Left ventricle myocardium inferior (tissue), 1 donor: ENCODE measurements around the gene PKN2. TPM values are rescaled to one million over a fixed set of nuclear protein-coding genes. Genes with fewer than 3 reads are reported as not detected.

Experiments used
- DNase-seq: peaks from one replicate; pipeline ENCODE4 v3.0.0-alpha.2; 2020
- H3K27ac ChIP-seq: fragments of 200-600 bp; replicated peaks from 2 replicates; pipeline ENCODE4 v1.8.0; 2021
- H3K27me3 ChIP-seq: fragments of 200-600 bp; 2 replicates; pipeline ENCODE4 v1.8.0; 2021; ENCODE audit warnings: low read depth
- H3K36me3 ChIP-seq: fragments of 200-600 bp; 2 replicates; pipeline ENCODE4 v1.8.0; 2021
- H3K4me1 ChIP-seq: fragments of 200-600 bp; 2 replicates; pipeline ENCODE4 v1.8.0; 2021
- H3K4me3 ChIP-seq: fragments of 200-600 bp; 2 replicates; pipeline ENCODE4 v1.8.0; 2021; ENCODE audit warnings: mild to moderate bottlenecking, moderate library complexity
- H3K9me3 ChIP-seq: fragments of 200-600 bp; replicated peaks from 2 replicates; pipeline ENCODE4 v1.8.0; 2021
- intact Hi-C: fragments of 100-400 bp; cut with micrococcal nuclease; formaldehyde crosslinking; loops from one replicate; pipeline ENCODE4 v1.11.0; 2022
- total RNA-seq: library from RNA; stranded (reverse); fragmentation: NEBNext Ultra II Directional; extraction: Animal tissue kit (Norgen Biotek cat#: 25700); gene quantifications from one replicate; pipeline ENCODE4 v1.2.1, GENCODE V29; 2021
- TF ChIP-seq, protein P1 (sequence below): fragments of 200-600 bp; IDR thresholded peaks from 2 replicates; pipeline ENCODE4 v1.8.0; 2021; ENCODE audit warnings: antibody characterized with exemption, mild to moderate bottlenecking, borderline replicate concordance
- donor health status: DM: no; HTN: yes; CAD: no; lungs with severe emphysema.

Gene PKN2
- total RNA-seq, 1 donor from 2014 or later = 28.2 TPM

GRCh38 chr1:88647249-88647645 is 36.8 kb upstream of the PKN2 start:
- no peak for DNase-seq
- H3K9me3 ChIP-seq = no peaks in the 10 kb centered on the region
- H3K36me3 ChIP-seq = no peaks in the 10 kb centered on the region
- TF ChIP-seq, protein P1, sequence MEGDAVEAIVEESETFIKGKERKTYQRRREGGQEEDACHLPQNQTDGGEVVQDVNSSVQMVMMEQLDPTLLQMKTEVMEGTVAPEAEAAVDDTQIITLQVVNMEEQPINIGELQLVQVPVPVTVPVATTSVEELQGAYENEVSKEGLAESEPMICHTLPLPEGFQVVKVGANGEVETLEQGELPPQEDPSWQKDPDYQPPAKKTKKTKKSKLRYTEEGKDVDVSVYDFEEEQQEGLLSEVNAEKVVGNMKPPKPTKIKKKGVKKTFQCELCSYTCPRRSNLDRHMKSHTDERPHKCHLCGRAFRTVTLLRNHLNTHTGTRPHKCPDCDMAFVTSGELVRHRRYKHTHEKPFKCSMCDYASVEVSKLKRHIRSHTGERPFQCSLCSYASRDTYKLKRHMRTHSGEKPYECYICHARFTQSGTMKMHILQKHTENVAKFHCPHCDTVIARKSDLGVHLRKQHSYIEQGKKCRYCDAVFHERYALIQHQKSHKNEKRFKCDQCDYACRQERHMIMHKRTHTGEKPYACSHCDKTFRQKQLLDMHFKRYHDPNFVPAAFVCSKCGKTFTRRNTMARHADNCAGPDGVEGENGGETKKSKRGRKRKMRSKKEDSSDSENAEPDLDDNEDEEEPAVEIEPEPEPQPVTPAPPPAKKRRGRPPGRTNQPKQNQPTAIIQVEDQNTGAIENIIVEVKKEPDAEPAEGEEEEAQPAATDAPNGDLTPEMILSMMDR = no peak
- intact Hi-C loops = no loop called here
- H3K4me1 ChIP-seq = no peaks in the 10 kb centered on the region
- no peak overlapping the region for H3K4me3 ChIP-seq
- H3K27ac ChIP-seq = no peak overlapping the region
- H3K27me3 ChIP-seq = peaks cover 5% of the 10 kb centered on the region

DNA sequence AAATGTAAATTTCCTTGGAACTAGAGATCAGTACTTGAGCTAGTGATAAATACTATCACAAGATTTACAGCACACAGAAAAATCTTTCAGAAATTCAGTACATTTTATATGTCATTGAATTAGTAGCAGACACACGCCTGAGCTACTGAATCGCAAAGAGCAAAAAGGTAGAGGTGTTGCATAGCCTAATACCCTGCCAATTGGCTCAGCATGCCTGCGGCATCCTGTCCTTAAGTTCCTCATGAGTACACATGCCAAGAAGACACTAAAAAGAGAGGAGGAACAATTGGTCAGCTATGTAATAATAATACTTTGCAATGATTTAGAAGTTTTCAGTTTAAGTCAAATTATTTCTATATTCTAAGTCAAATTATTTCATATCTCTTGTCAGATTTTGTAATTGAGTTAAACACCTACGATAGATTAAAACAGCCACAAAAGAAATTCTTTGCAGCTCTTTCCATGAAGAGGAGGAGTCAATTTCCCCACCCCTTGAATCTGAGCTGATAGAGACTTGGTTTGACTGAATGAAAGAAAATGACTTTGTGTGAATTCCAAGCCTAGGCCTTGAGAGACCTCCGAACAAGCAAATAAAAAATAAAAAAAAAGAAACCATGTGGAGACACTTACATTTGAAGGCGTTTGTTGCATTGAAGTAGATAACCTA is 36.2 kb upstream of the PKN2 start:
- TF ChIP-seq, protein P1 = no peak
- intact Hi-C loops = no loop called here
- no peak for DNase-seq

GRCh38 chr1:88648706-88649105 is 35.4 kb upstream of the PKN2 start:
- intact Hi-C loops = no loop called here
- no peak overlapping the region for H3K4me3 ChIP-seq

More for the DNA sequence above, 36.2 kb upstream of the PKN2 start:
- H3K27me3 ChIP-seq = peaks cover 5% of the 10 kb centered on the region
- H3K4me1 ChIP-seq = no peaks in the 10 kb centered on the region
- H3K4me3 ChIP-seq = no peak overlapping the region
- no peaks in the 10 kb centered on the region for H3K9me3 ChIP-seq
- H3K36me3 ChIP-seq = no peaks in the 10 kb centered on the region
- H3K27ac ChIP-seq = no peak overlapping the region

DNA sequence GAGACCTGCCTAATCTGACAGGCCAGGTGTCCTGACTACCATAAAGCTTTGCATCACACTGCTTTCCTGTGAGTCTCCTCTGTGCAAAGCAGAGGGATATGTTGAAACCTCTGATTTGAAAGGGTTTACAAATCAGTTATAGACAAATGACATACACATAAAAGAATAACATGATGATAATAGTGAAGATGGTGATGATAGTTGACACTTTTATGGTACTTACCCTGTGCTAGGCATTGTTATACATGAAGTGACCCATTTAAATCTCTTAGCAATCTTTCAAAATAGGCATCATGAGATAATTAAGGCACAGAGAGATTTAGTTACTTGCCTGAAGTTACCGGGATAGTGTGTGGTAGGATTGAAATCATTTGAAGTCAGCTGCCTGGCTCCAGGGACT is 34.1 kb upstream of the PKN2 start:
- Histone ChIP-seq H3K36me3 (no peaks in the 10 kb centered on the region), H3K27ac (no peak overlapping the region), H3K9me3 (no peaks in the 10 kb centered on the region), H3K27me3 (no peaks in the 10 kb centered on the region), H3K4me3 (no peak overlapping the region), H3K4me1 (no peaks in the 10 kb centered on the region)
- TF ChIP-seq, protein P1 = no peak
- intact Hi-C loops = no loop called here
- DNase-seq = no peak

More at GRCh38 chr1:88648706-88649105, 35.4 kb upstream of the PKN2 start:
- TF ChIP-seq, protein P1 = no peak
- H3K27ac ChIP-seq = no peak overlapping the region
- peaks cover 5% of the 10 kb centered on the region for H3K27me3 ChIP-seq
- no peaks in the 10 kb centered on the region for H3K4me1 ChIP-seq
- H3K36me3 ChIP-seq = no peaks in the 10 kb centered on the region
- no peaks in the 10 kb centered on the region for H3K9me3 ChIP-seq
- no peak for DNase-seq

DNA sequence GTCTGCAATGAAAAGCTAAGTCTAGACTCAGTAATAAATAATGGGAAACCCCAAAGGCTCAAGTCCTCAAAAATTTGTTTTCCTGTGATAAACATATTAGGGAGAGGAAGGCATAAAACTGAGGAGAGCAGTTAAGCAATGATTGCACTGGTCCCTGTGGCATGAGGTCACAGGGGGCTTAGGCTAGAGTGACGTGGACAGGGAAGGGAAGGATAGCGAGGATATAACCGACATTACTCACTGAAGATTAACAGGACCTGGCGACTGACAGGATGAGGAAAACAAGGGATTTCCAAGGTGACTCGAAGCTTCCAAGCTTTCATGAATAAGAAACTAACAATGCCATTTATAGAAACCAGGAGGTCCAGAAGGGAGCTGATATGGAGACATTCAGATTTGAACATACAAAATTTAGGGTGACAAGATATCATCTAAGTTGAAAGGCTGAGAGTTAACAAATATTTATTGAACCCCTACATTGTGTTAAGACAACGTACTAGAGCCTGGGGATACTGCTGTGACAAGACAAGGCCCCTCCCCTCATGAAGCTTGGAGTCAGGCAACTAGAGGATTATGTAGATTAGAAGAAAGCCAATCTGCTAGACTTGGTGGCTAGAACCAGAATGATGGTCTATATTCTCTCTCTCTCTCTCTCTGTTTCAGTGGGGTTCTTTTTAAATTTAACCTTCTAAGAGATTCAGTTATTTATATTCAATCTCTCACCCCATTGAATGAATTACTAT is 33.2 kb upstream of the PKN2 start:
- no peak for DNase-seq
- Histone ChIP-seq H3K4me1 (no peaks in the 10 kb centered on the region), H3K4me3 (no peak overlapping the region), H3K36me3 (no peaks in the 10 kb centered on the region), H3K9me3 (no peaks in the 10 kb centered on the region), H3K27me3 (no peaks in the 10 kb centered on the region), H3K27ac (no peak overlapping the region)
- intact Hi-C loops = no loop called here
- TF ChIP-seq, protein P1 = no peak
